Adipose tissue (tissue), 3 donors: ENCODE measurements around the gene ACAA2. TPM values are rescaled to one million over a fixed set of nuclear protein-coding genes. Genes with fewer than 3 reads are reported as not detected.
"Not testable (repeated sequence)": the region's sequence is repeated elsewhere in the genome, so short reads cannot be mapped to it uniquely, and the experiment has no call there.

Source experiments
- H3K27ac ChIP-seq: one replicate; pipeline ENCODE4 v1.5.1; 2013; ENCODE audit warnings: low read depth, low read length
- WGBS, 3 donors: extraction: QIAGEN DNeasy Blood & Tissue Kit; methylation state at CpG; one replicate each; pipeline ENCODE4 v1.1.7; 2013; 5-methylcytosine and 5-hydroxymethylcytosine counted together
- polyA plus RNA-seq, 3 donors: library from polyadenylated mRNA; stranded (reverse); fragments of 200-250 nt; gene quantifications; one replicate each; pipeline ENCODE4 v1.2.3, GENCODE V29; 2013
- donor health status: healthy with polysubstance abuse.
- donor health status: Bipolar disorder and iron deficiency.
- donor health status: healthy.

ACAA2 gene
- polyA plus RNA-seq, 3 donors: 50.6 to 216 (median 106) TPM

GRCh38 chr18:49846718-49847470, 33.6 kb upstream of the ACAA2 start:
- no peak overlapping the region for H3K27ac ChIP-seq
- WGBS, 3 donors: 67 to 68% (median 67%) methylated on average over 7 to 10 of the region's 10 CpGs

GRCh38 chr18:49846361-49846662, 33.0 kb upstream of the ACAA2 start:
- WGBS, 3 donors: 60 to 74% (median 72%) methylated on average over 5 of the region's 5 CpGs
- H3K27ac ChIP-seq: no peak overlapping the region

GRCh38 chr18:49845629-49846360, 32.5 kb upstream of the ACAA2 start:
- WGBS, 3 donors: 71 to 91% (median 72%) methylated on average over 6 of the region's 6 CpGs
- H3K27ac ChIP-seq: no peak overlapping the region

DNA sequence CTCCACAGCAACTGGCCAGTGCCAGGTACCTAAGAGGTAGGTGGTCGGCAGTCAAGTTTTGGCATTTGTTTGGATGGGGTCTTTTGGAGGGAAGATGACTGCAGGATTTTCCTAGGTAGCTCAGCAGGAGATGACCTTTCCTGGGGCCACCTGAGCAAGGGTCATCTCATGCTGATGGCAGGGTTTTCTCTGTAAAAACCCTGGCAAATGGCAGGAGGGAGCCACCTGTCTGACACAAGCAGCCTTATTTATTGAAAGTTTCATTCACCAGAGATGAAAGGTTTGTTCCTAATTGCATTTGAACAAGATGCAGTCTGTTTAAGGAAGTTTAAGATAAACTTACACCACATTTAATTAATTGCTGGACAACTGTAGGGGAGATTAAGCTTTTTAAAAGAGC, 31.6 kb upstream of the ACAA2 start:
- 87 to 96% (median 96%) methylated on average over 1 of the region's 1 CpG for WGBS, 3 donors
- no peak overlapping the region for H3K27ac ChIP-seq

DNA sequence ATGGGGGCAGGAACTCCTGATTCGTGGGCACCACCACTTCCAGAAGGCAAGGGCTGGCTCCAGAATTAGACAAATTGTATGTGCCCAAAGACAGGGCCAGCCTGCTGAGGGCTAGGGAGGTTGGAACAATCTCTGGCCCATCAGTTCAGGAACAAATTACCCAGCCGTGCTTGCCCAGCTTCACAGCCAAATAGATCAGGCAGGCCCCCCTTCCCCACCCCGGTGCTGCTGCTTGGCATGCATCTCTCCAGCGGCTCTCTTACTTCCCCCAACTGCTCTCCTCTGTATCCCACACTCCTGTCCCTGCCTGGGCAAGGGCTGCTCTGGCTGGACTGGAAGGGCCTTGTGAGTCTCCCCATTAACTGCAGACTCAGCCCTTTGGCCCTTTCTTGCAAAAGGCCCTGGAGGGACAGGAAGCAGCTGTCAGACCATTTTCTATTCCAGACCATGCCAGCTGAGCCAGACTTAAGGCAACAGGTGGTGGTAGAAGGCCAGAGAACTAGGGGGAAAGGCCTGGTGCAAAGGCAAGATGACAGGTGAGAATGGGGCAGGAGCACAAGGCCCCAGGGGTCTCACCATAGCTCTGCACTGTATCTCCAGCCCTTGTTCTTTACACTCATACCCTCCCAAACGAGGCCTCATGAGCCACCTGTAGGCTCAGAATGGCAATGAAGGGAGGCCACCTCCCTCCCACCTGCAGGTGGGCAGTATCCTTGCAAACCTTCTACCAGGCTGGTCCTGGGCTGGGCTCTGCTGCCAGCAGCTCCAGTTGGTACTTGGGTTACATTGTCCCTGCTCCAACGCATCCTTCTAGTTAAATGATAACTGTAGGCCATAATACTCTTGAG, 30.7 kb upstream of the ACAA2 start:
- WGBS, 3 donors: 76 to 87% (median 83%) methylated on average over 6 of the region's 6 CpGs
- H3K27ac ChIP-seq: no peak overlapping the region

GRCh38 chr18:49843131-49843530, 29.8 kb upstream of the ACAA2 start:
- WGBS, 3 donors: 83 to 91% (median 88%) methylated on average over 10 of the region's 10 CpGs
- H3K27ac ChIP-seq: no peak overlapping the region

- H3K27ac ChIP-seq: no peak overlapping the region
- WGBS, 3 donors: 85 to 89% (median 88%) methylated on average over 4 of the region's 4 CpGs
These were observed 29.3 kb upstream of the ACAA2 start for GRCh38 chr18:49842656-49843055.

DNA sequence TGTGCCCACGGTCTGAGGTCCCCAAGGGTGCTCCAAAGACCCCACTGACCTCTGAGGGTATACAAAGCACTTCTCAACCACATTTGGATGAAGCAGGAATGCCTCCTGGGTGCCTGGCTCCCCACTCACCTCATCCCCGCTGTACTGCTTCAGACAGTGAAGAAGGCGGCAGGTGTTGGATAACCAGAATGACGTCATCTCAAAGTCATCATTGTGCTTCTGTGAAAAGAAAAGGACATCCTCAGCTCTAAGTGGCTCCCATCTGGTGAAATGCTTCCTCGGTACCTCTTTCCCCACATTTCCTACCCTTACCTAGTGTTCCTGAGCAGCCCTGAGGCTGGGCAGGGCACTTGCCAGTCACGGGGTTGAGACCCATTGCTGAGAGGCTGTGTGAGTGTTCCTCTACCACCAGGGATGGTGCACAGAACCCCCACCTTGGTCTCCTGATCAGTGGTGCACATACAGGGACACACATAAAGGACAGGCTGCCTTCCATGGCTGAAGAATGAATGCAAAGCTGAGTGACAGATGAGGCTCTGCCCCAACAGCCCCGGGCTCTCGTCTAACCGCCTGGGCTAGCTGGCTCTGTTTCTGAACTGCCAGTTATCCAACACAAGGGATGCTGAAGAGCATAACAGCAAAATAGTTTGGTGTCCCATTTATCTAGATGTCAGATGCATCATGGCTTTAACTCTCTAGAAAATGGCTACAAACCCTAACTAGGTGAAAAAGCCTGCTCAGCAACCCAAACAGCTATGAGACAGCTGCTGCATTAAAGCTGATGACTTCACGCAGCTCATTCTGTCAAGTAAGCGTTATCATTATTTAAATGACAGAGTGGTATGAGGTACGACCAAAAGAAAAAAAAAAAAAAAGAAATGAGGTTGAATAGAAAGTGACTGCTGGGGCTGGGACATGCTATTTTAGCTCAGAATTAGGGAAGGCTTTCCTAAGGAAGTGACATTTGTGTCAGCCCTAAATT, 28.2 kb upstream of the ACAA2 start:
- H3K27ac ChIP-seq: no peak overlapping the region
- WGBS, 3 donors: 87 to 91% (median 88%) methylated on average over 12 of the region's 12 CpGs

GRCh38 chr18:49839012-49839411, 25.7 kb upstream of the ACAA2 start:
- WGBS, 3 donors: 94 to 97% (median 97%) methylated on average over 8 of the region's 8 CpGs
- no peak overlapping the region for H3K27ac ChIP-seq

DNA sequence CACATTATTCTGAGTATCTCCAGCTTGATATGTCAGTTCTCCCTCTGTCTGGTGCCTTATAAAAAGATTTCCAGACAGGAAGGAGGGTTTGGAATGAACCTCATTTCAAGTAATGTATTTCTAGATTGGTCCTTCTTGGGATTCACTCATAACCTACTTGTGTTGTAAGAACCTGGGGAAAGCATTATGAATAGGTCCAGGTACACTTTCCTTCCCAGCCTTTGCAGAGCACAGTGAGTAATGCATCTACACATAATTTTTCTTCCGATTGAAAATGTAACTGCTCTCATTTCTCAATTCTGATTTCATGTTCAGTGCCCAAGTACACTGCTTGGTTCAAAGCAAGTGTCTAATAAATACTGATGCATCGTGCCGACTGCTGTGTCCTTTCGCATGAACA, 25.0 kb upstream of the ACAA2 start:
- no peak overlapping the region for H3K27ac ChIP-seq
- WGBS, 3 donors: 95 to 99% (median 96%) methylated on average over 4 of the region's 4 CpGs

DNA sequence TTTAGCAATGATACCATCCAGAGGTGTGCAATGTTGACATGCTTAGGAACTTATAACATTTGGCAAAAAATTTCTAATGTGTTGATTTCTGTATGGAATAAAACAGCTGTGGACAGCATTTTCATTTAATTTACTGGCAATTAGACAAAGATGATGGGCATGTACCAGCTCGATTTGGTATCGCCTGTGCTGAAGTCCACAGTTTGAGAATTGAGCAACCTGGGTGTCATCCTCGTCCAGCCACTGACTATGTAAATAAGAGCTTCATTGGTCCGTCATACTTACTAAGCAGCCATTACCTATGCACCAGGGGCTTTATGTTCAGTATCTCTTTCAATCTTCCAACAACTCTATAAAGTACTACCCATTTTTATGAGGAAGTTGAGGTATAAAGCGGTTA, 24.6 kb upstream of the ACAA2 start:
- 79 to 92% (median 90%) methylated on average over 5 of the region's 5 CpGs for WGBS, 3 donors
- H3K27ac ChIP-seq: no peak overlapping the region

- not testable (repeated sequence) for H3K27ac ChIP-seq
- WGBS, 3 donors: 92 to 96% (median 96%) methylated on average over 9 of the region's 9 CpGs
These were observed 24.0 kb upstream of the ACAA2 start for GRCh38 chr18:49837316-49837835.

- 47 to 90% (median 82%) methylated on average over 2 of the region's 2 CpGs for WGBS, 3 donors
- H3K27ac ChIP-seq: no peak overlapping the region
These were observed 22.1 kb upstream of the ACAA2 start for GRCh38 chr18:49835405-49835804.

- 56 to 92% (median 87%) methylated on average over 3 of the region's 3 CpGs for WGBS, 3 donors
- H3K27ac ChIP-seq: no peak overlapping the region
These were observed 20.9 kb upstream of the ACAA2 start for GRCh38 chr18:49834258-49834657.

GRCh38 chr18:49833814-49834213, 20.5 kb upstream of the ACAA2 start:
- no peak overlapping the region for H3K27ac ChIP-seq
- 63 to 83% (median 81%) methylated on average over 4 of the region's 4 CpGs for WGBS, 3 donors

- 39 to 88% (median 84%) methylated on average over 2 of the region's 2 CpGs for WGBS, 3 donors
These were observed 18.9 kb upstream of the ACAA2 start for GRCh38 chr18:49832221-49832647.

GRCh38 chr18:49827996-49828395, 14.7 kb upstream of the ACAA2 start:
- 95 to 97% (median 97%) methylated on average over 1 of the region's 1 CpG for WGBS, 3 donors
- no peak overlapping the region for H3K27ac ChIP-seq

More at GRCh38 chr18:49832221-49832647, 18.9 kb upstream of the ACAA2 start:
- no peak overlapping the region for H3K27ac ChIP-seq
